Neutrophil (primary cell): Measurements from ENCODE around the gene CHST11.

ENCODE experiments used
- H3K27ac ChIP-seq: fragments of 200-600 bp; sonication (generic); 2 replicates; pipeline ENCODE4 v1.5.1; 2016; ENCODE audit warnings: mild to moderate bottlenecking, moderate library complexity
- H3K27me3 ChIP-seq: fragments of 200-600 bp; sonication (generic); 2 replicates; pipeline ENCODE4 v1.6.0; 2016; ENCODE audit warnings: mild to moderate bottlenecking
- H3K36me3 ChIP-seq: fragments of 200-600 bp; sonication (generic); 2 replicates; pipeline ENCODE4 v1.5.1; 2017
- H3K4me1 ChIP-seq, 2 experiments: fragments of 200-600 bp in 1 of 2; sonication (generic) in 1 of 2; 1 replicate in 1 of 2; 2 replicates in 1 of 2; pipeline versions ENCODE4 v1.5.1 to v1.6.1; 2013 to 2016; ENCODE audit warnings: low read depth in 1 of 2, low read length in 1 of 2, mild to moderate bottlenecking in 1 of 2, moderate library complexity in 1 of 2; ENCODE audit not compliant: control insufficient read depth in 1 of 2, insufficient read depth in 1 of 2
- H3K4me3 ChIP-seq, 2 experiments: fragments of 200-600 bp in 1 of 2; sonication (generic) in 1 of 2; 1 replicate in 1 of 2; 2 replicates in 1 of 2; pipeline ENCODE4 v1.5.1; 2013 to 2016; ENCODE audit warnings: low read depth in 1 of 2, low read length in 1 of 2, mild to moderate bottlenecking in 1 of 2, moderate library complexity in 1 of 2
- H3K9me3 ChIP-seq: fragments of 200-600 bp; sonication (generic); 2 replicates; pipeline ENCODE4 v1.5.1; 2016
- TF ChIP-seq, protein P1 (sequence below): fragments of 200-600 bp; sonication (generic); IDR thresholded peaks from 2 replicates; pipeline ENCODE4 v1.5.1; 2016; ENCODE audit warnings: antibody characterized with exemption

The CHST11 gene

DNA sequence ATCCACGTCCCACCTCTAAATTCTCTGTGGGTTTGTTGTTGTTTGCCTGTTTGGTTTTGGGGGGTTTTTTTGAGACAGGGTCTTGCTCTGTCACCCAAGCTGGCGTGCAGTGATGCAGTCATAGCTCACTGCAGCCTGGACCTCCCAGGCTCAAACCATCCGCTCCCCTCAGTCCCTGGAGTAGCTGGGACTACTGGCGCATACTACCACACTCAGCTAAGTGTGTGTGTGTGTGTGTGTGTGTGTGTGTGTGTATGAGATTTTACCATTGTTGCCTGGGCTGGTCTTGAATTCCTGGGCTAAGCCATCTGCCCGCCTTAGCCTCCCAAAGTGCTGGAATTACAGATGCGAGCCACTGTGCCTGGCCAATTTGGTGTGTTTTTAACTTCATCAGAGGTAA lies 265.2 kb downstream of the CHST11 start:
- peaks cover 3% of the 10 kb centered on the region for H3K36me3 ChIP-seq
- H3K27ac ChIP-seq: peak overlapping the region; percentile 95
- peaks cover 23 to 25% of the 10 kb centered on the region in 2 experiments for H3K4me1 ChIP-seq
- H3K27me3 ChIP-seq: no peaks in the 10 kb centered on the region
- no peaks in the 10 kb centered on the region for H3K9me3 ChIP-seq
- TF ChIP-seq, protein P1, sequence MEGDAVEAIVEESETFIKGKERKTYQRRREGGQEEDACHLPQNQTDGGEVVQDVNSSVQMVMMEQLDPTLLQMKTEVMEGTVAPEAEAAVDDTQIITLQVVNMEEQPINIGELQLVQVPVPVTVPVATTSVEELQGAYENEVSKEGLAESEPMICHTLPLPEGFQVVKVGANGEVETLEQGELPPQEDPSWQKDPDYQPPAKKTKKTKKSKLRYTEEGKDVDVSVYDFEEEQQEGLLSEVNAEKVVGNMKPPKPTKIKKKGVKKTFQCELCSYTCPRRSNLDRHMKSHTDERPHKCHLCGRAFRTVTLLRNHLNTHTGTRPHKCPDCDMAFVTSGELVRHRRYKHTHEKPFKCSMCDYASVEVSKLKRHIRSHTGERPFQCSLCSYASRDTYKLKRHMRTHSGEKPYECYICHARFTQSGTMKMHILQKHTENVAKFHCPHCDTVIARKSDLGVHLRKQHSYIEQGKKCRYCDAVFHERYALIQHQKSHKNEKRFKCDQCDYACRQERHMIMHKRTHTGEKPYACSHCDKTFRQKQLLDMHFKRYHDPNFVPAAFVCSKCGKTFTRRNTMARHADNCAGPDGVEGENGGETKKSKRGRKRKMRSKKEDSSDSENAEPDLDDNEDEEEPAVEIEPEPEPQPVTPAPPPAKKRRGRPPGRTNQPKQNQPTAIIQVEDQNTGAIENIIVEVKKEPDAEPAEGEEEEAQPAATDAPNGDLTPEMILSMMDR: no peak
- H3K4me3 ChIP-seq: no peak overlapping the region

DNA sequence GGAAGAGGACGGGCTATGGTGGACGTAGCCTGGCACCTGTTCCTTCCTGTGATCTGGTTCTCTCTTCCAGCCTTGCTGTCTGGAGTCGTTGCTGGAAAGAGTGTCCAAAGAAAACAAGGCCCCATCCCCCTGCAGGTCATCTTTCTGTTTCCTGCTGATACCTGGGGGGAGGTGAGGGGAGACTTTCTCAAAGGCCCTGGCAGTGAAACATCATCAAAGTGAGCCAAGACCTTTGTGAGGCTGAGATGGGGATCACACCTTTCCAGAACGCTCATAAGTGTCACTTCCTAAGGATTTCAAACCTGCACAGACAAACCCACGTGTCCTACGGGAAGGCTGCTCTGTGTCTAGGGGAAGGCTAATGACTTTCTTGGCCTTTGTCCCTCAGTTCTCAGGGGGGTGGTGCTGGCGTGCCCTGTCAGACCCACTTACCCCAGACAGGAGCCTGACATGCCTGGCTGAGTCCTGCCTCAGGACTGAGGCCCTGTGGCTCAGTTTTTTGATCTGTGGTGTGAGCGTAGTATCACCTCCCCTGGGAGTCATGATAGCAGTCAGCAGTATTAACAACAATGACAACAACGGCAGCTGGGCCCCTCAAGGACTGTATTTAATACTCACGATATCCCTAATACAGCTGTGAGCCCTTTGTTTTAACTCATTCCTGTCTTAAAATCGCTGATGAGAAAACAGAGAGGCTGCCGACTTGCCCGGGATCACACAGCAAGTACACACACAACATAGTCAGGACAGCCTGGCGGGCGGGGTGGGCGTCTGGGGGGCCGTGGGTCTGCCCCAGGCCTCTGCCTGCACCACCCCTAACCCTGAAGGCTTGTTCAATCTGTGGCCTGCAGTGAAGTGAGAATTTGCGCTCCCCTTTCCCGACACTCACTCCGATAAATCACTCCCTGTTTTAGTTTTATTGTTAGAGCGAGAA lies 266.1 kb downstream of the CHST11 start:
- Histone ChIP-seq H3K36me3 (peaks cover 3% of the 10 kb centered on the region), H3K4me1 (peaks cover 33 to 35% of the 10 kb centered on the region in 2 experiments), H3K4me3 (no peak overlapping the region), H3K27me3 (no peaks in the 10 kb centered on the region), H3K9me3 (no peaks in the 10 kb centered on the region), H3K27ac (peak overlapping the region; percentile 95)
- TF ChIP-seq, protein P1: no peak

DNA sequence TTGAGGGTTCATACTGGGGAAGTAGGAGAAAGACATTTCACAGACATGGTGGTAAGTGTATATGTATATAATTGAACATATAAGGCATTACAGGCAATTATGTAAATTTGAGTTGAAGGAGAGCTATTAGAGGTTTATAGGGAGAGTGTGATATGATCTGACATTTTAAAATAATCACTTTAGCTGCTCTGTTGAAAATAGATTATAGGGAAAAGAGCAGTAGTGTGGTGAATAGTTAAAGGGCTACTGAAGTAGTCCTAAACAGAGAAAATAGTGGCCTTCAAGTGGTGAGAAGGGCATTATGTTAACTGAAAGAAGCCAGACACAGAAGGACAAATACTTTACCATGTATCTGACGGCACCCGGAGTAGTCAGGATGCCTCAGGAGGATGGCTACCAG lies 267.1 kb downstream of the CHST11 start:
- H3K9me3 ChIP-seq: no peaks in the 10 kb centered on the region
- H3K4me1 ChIP-seq: peaks cover 43 to 45% of the 10 kb centered on the region in 2 experiments
- no peaks in the 10 kb centered on the region for H3K27me3 ChIP-seq
- peak overlapping the region; percentile 26 for H3K27ac ChIP-seq
- peaks cover 3% of the 10 kb centered on the region for H3K36me3 ChIP-seq
- TF ChIP-seq, protein P1: no peak
- no peak overlapping the region for H3K4me3 ChIP-seq

- TF ChIP-seq, protein P1: no peak
- peak overlapping the region; percentile 14 for H3K27ac ChIP-seq
- peaks cover 8% of the 10 kb centered on the region for H3K36me3 ChIP-seq
- no peak overlapping the region for H3K4me3 ChIP-seq
- no peaks in the 10 kb centered on the region for H3K27me3 ChIP-seq
- no peaks in the 10 kb centered on the region for H3K9me3 ChIP-seq
- peaks cover 48 to 50% of the 10 kb centered on the region in 2 experiments for H3K4me1 ChIP-seq
Measured at GRCh38 chr12:104724992-104725585, 268.3 kb downstream of the CHST11 start.

DNA sequence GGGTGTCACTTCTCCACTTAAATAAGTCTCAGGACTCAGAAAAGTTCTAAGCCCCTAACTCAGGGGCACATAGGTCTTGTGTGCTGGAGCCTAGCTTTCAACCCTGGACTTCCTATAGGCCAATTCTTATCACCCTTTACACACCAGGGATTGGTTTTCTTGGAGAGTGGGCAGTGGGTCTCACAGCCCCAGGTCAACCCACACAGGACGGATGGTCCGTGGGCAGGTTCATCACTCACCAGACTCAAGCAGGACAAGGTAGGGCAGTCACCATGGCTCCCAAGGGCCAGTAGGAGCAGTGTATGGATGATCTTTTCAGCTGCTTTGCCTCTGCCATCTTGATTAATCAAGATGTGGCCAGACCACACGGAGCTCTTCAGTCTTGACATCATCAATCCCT lies 268.9 kb downstream of the CHST11 start:
- Histone ChIP-seq H3K9me3 (no peaks in the 10 kb centered on the region), H3K36me3 (peaks cover 8% of the 10 kb centered on the region), H3K4me1 (peaks cover 48 to 51% of the 10 kb centered on the region in 2 experiments), H3K4me3 (no peak overlapping the region), H3K27ac (peak overlapping the region; percentile 7), H3K27me3 (no peaks in the 10 kb centered on the region)
- TF ChIP-seq, protein P1: no peak
